Kasumi-1 (cell line): ENCODE data around the gene ASAH2B.

Source experiments
- DNase-seq, 2 experiments: peaks; one replicate each; lab custom pipeline; 2025; lab: John Stamatoyannopoulos, UW

The ASAH2B gene

DNA sequence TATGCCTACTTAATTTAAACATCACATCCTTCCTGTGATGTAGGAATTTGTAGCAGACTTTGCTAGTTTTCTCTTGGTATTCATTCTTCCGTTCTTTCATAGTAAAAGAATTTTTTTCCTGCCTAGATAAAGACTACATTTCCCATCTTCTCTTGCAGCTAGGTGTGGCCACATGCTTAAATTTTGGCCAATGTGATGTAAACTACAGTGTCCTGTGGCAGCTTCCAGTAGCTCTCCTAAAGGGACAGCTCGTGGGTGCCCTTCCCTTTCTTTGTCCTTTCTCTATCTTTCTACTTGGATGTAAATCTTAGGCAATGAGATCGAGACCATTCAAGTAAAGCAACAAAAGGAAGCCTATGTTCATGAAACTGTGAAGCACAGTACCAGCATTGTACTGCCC lies 58.6 kb downstream of the ASAH2B start:
- no peak for DNase-seq

DNA sequence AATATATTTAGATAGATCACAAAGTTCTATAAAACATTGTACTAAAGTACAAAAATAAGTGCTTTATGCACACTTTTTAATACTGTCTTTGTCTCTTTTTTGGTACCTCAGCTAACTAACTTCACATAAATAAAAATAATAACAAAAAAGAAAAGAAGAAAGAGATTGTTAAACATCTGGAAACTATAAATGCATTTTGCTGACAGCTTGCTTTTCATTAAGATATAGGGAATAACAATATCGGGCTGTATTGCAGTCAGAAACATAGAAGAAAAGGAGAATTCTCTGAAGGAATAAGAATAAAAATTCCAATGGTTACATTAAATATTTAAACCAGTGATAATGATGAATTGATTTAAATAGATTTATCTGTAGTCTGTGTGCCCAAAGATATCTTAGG lies 59.9 kb downstream of the ASAH2B start:
- no peak for DNase-seq

DNA sequence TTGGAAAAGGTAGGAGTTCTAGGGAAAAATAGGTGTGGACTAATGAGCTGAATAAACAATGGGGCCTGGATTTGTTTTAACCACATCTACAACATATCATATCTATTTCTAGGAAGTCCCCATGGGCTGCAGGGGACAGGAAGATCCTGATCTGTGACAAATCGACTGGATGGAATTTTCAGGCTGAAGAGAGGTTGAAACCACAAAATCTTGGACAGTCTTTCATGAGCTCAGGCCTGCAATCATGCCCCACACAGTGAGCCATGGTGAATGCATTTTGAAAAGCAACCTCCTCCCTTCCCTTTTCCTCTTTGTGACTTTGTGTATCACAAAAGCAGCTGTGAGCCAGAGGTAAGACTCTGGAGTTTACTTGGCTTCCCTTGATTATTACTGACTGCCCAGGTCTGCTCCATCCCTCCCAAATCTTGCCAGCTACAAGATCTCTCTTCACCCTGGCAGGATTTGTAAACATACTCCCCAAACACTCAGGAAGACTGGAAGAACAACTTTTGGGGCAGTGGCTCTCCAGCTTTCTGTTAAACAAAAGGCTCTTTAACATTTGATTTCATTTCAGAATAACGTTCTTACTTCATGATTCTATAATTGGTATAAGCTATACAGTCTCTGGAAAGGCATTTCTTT lies 66.4 kb downstream of the ASAH2B start:
- no peak for DNase-seq

DNA sequence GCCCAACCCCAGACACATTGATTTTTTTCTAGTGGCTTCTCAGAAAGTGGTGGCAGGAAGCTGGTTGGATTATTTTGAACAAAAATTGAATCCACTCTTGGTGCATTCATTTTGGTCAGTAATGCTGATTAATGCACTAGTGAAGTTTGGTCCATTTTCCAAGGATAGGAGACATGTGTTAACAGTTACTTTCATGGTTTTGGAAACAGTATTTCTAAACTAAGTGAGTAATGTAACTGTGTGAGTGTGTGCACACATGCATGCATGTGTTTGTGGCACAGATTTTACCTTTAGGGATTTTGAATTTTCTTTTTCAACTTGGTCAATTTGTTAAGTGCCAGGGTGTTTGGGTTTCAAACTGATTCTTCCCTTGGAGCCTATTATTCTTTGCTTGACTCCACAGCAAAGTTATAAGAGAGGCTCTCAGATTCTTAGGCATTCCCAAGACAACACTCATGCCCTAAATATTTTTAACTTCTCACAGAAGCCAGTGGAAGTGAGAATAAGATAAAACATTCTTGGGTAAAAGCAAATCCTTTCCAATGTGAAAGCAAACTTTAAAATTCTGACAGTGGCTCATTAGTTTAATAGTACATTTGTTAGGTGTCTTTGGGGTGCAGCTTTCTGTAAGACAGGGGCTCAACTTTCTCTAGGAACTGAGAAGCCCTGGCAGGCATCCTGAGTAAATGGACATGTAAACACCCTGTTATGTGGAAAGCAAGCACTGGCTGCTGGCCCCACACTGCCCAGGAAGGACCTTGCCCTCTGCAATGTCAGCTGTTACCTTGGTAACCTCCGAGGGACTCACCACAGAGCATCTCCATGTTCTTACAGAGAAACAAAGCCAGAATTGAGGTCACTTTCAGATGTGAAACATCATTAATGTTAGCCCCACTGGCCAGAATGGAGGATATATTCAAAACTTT lies 68.4 kb downstream of the ASAH2B start:
- DNase-seq, result no peak
